ENCODE results near the gene S100P.

Gene S100P

GRCh38 chr4:6673660-6674499 is 19.8 kb upstream of the S100P start:
- DNase-seq: peak; percentile 84 to 90

- peak; percentile 46 to 49 for DNase-seq
Measured at GRCh38 chr4:6674500-6675149, 19.1 kb upstream of the S100P start.

- DNase-seq: no peak
Measured at GRCh38 chr4:6676722-6677558, 16.7 kb upstream of the S100P start.

- no peak for DNase-seq
Measured at GRCh38 chr4:6680372-6681034, 13.2 kb upstream of the S100P start.

GRCh38 chr4:6681191-6681590 is 12.5 kb upstream of the S100P start:
- DNase-seq: no peak

GRCh38 chr4:6682862-6683590 is 10.7 kb upstream of the S100P start:
- DNase-seq: no peak

- no peak for DNase-seq
Measured at GRCh38 chr4:6684656-6685055, 9.0 kb upstream of the S100P start.

- DNase-seq: no peak
Measured at GRCh38 chr4:6686104-6686787, 7.4 kb upstream of the S100P start.

GRCh38 chr4:6687947-6688878 is 5.5 kb upstream of the S100P start:
- no peak for DNase-seq

- peak in 1 of 2 donors; percentile 61 for DNase-seq
Measured at GRCh38 chr4:6688879-6689505, 4.7 kb upstream of the S100P start.

- no peak for DNase-seq
Measured at GRCh38 chr4:6689506-6689960, 4.1 kb upstream of the S100P start.

- no peak for DNase-seq
Measured at GRCh38 chr4:6692379-6692778, 1.3 kb upstream of the S100P start.

GRCh38 chr4:6692806-6693205 is 872 bp upstream of the S100P start:
- DNase-seq: no peak

- DNase-seq: no peak
Measured at GRCh38 chr4:6694177-6694901, 661 bp downstream of the S100P start.

- no peak for DNase-seq
Measured at GRCh38 chr4:6695660-6696610, 2.3 kb downstream of the S100P start.

- DNase-seq: no peak
Measured at GRCh38 chr4:6696611-6697010, 2.9 kb downstream of the S100P start.

GRCh38 chr4:6697131-6697530 is 3.5 kb downstream of the S100P start:
- DNase-seq: no peak

- no peak for DNase-seq
Measured at GRCh38 chr4:6699388-6699787, 5.7 kb downstream of the S100P start.
